Smooth muscle cell (in vitro differentiated cells): ENCODE measurements around the gene NRL. TPM values are rescaled to one million over a fixed set of nuclear protein-coding genes. Genes with fewer than 3 reads are reported as not detected.

ENCODE experiments used
- DNase-seq: peaks from one replicate; lab custom pipeline; 2025; ENCODE audit not compliant: unreplicated experiment; lab: John Stamatoyannopoulos, UW
- H2AFZ ChIP-seq: fragments of 200-600 bp; sonication (generic); 2 replicates; pipeline ENCODE4 v1.6.0; 2016; ENCODE audit warnings: antibody characterized with exemption, low read depth, mild to moderate bottlenecking
- H3F3A ChIP-seq: fragments of 200-600 bp; sonication (generic); 2 replicates; pipeline ENCODE4 v1.6.0; 2017; ENCODE audit warnings: antibody characterized with exemption, low read depth
- H3K27ac ChIP-seq: fragments of 200-600 bp; sonication (generic); 2 replicates; pipeline ENCODE4 v1.5.1; 2016; ENCODE audit warnings: low read depth, mild to moderate bottlenecking
- H3K27me3 ChIP-seq: fragments of 200-600 bp; sonication (generic); 2 replicates; pipeline ENCODE4 v1.6.1; 2016; ENCODE audit warnings: low read depth, mild to moderate bottlenecking
- H3K36me3 ChIP-seq: fragments of 200-600 bp; sonication (generic); 2 replicates; pipeline ENCODE4 v1.5.1; 2016; ENCODE audit warnings: low read depth
- H3K4me1 ChIP-seq: fragments of 200-600 bp; sonication (generic); 2 replicates; pipeline ENCODE4 v1.5.1; 2016; ENCODE audit warnings: low read depth
- H3K4me2 ChIP-seq: fragments of 200-600 bp; sonication (generic); 2 replicates; pipeline ENCODE4 v1.6.0; 2016; ENCODE audit warnings: mild to moderate bottlenecking
- H3K4me3 ChIP-seq: fragments of 200-600 bp; sonication (generic); 2 replicates; pipeline ENCODE4 v1.5.1; 2016; ENCODE audit warnings: mild to moderate bottlenecking
- H3K79me2 ChIP-seq: fragments of 200-600 bp; sonication (generic); 2 replicates; pipeline ENCODE4 v1.6.0; 2016; ENCODE audit warnings: low read depth, mild to moderate bottlenecking
- H3K9ac ChIP-seq: fragments of 200-600 bp; sonication (generic); 2 replicates; pipeline ENCODE4 v1.6.0; 2016; ENCODE audit warnings: low read depth
- H3K9me3 ChIP-seq: fragments of 200-600 bp; sonication (generic); replicated peaks from 2 replicates; pipeline ENCODE4 v1.5.1; 2016; ENCODE audit warnings: low read depth
- H4K20me1 ChIP-seq: fragments of 200-600 bp; sonication (generic); 2 replicates; pipeline ENCODE4 v1.6.0; 2016; ENCODE audit warnings: low read depth
- WGBS: methylation state at CpG from one replicate; pipeline ENCODE4 v1.1.7; 2016; ENCODE audit warnings: low lambda C conversion rate; 5-methylcytosine and 5-hydroxymethylcytosine counted together
- polyA plus RNA-seq: library from polyadenylated mRNA; unstranded; fragments of >200 nt; fragmentation: Nextera tagmentation; extraction: Ambion mirVana; gene quantifications from 2 replicates; pipeline ENCODE4 v1.2.1, GENCODE V29; 2016
- total RNA-seq: library from RNA; depleted of rRNA; stranded (reverse); fragments of >200 nt; gene quantifications from 2 replicates; pipeline ENCODE4 v1.2.3, GENCODE V29; 2014
- TF ChIP-seq, protein P1 (sequence below): fragments of 200-600 bp; sonication (generic); IDR thresholded peaks from 2 replicates; pipeline ENCODE4 v1.5.1; 2017; ENCODE audit warnings: borderline replicate concordance, mild to moderate bottlenecking, antibody characterized with exemption; ENCODE audit not compliant: insufficient read depth, poor library complexity, severe bottlenecking

The NRL gene
- total and polyA plus RNA-seq, 2 experiments from 2014 or later, result 1.3 to 1.9 TPM

DNA sequence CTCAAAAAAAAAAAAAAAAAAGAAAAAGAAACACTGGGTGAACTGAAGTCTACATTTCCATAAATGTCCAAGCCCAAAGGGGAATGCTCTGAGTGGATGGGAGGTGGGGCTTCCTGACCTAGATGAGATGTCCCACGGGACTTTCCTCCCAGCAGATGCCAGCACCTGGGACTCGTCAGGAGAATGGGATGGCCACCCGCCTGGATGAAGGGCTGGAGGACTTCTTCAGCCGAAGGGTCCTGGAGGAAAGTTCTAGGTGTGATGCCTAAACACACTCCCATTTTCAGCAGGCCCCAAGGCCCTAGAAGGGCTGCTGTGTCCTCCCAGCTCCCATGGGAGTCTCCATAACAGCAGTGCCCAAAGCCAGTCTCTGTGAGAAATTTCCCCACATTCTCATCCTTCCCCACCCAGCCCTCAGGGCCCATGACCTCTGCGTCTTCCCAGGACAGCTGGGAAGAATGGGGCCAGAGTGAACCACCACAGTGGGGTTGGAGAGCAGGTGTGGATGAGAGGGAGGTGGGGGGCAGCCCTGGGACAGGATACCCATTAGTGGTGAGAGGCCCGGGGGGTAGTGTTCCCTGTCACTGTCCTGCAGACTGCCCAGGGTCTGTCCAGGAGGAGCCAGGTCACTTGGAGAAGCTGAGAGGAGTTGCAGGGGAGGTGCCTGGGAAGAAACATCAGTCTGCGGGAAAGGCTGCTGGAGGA lies 50.5 kb downstream of the NRL start:
- Histone ChIP-seq H3K27me3 (no peaks in the 10 kb centered on the region), H3K4me2 (no peak overlapping the region), H3K27ac (no peak overlapping the region), H3K36me3 (no peaks in the 10 kb centered on the region), H4K20me1 (no peaks in the 10 kb centered on the region), H3K9me3 (no peaks in the 10 kb centered on the region), H3K79me2 (no peaks in the 10 kb centered on the region), H3K4me3 (no peak overlapping the region), H3K9ac (no peak overlapping the region), H3K4me1 (no peaks in the 10 kb centered on the region), H3F3A (no peaks in the 10 kb centered on the region), H2AFZ (no peak overlapping the region)
- TF ChIP-seq, protein P1, sequence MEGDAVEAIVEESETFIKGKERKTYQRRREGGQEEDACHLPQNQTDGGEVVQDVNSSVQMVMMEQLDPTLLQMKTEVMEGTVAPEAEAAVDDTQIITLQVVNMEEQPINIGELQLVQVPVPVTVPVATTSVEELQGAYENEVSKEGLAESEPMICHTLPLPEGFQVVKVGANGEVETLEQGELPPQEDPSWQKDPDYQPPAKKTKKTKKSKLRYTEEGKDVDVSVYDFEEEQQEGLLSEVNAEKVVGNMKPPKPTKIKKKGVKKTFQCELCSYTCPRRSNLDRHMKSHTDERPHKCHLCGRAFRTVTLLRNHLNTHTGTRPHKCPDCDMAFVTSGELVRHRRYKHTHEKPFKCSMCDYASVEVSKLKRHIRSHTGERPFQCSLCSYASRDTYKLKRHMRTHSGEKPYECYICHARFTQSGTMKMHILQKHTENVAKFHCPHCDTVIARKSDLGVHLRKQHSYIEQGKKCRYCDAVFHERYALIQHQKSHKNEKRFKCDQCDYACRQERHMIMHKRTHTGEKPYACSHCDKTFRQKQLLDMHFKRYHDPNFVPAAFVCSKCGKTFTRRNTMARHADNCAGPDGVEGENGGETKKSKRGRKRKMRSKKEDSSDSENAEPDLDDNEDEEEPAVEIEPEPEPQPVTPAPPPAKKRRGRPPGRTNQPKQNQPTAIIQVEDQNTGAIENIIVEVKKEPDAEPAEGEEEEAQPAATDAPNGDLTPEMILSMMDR, result no peak
- no peak for DNase-seq
- 84% methylated on average over 7 of the region's 7 CpGs for WGBS

DNA sequence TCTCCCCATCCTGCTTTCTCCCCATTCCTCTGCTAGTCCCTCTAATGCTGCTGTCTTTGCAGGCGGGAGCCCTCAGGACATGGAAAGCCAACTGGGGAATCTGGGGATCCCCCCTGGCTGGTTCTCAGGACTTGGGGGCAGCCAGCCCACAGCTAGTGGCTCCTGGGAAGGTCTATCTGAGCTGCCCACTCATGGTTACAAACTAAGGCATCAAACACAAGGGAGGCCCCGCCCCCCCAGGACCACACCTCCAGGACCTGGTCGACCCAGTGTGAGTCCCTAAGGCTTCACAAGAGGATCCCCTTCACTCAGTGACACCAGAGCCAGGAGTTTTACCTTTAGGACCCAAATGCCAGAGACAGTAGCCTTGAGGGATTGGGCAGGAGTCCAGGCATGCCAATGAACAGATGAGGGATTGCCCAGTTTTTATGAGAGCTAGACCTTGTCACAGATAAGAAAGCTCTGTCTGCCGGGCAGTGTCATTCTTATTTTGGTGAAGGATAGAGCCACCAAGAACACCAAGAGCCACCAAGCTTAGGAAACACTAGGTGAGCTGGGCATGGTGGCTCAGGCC lies 51.4 kb downstream of the NRL start:
- H3K36me3 ChIP-seq, result no peaks in the 10 kb centered on the region
- no peaks in the 10 kb centered on the region for H3K79me2 ChIP-seq
- 80% methylated on average over 4 of the region's 4 CpGs for WGBS
- no peaks in the 10 kb centered on the region for H4K20me1 ChIP-seq
- DNase-seq, result no peak
- no peak overlapping the region for H3K9ac ChIP-seq
- no peak overlapping the region for H3K4me2 ChIP-seq
- no peak overlapping the region for H2AFZ ChIP-seq
- H3K4me3 ChIP-seq, result no peak overlapping the region
- no peaks in the 10 kb centered on the region for H3K4me1 ChIP-seq
- no peak overlapping the region for H3K27ac ChIP-seq
- no peaks in the 10 kb centered on the region for H3K9me3 ChIP-seq
- H3K27me3 ChIP-seq, result no peaks in the 10 kb centered on the region
- TF ChIP-seq, protein P1, result no peak
- no peaks in the 10 kb centered on the region for H3F3A ChIP-seq

DNA sequence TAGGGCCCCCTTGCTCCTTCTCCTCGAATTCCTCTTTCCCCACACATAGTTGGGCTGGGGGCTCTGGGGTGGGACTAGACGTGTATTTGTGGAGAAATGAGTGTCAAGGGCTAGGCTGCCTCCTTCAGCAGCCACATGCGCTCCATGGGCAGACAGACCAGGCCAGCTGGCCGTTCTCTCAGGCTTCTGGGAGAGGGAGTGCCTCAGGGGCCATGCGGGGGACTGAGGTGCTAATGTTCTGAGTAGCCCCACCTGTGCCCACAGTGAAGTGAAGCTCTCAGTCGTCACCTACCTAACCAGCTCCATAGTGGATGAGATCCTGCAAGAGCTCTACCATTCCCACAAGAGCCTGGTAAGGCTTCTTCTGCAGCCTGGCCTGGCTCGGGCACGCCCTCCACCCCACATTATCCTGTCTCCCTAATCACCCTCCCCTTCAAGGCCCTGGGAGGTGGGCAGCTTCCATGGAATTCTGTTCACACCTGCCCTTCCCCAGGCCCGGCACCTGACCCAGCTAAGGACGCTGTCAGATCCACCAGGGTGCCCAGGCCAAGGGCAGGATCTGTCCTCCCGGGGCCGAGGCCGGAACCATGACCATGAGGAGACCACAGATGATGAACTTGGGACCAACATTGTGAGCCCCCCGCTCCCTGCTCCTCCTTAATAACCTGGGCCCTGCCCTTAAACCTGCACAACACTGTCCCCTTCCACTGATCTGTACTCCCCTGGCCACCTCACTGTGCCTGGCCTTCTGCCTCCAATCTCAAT lies 52.4 kb downstream of the NRL start:
- H3K9ac ChIP-seq, result no peak overlapping the region
- H3K4me1 ChIP-seq, result no peaks in the 10 kb centered on the region
- no peaks in the 10 kb centered on the region for H4K20me1 ChIP-seq
- H3K9me3 ChIP-seq, result no peaks in the 10 kb centered on the region
- H3K79me2 ChIP-seq, result no peaks in the 10 kb centered on the region
- no peaks in the 10 kb centered on the region for H3K36me3 ChIP-seq
- no peak overlapping the region for H3K27ac ChIP-seq
- 88% methylated on average over 14 of the region's 14 CpGs for WGBS
- no peak for DNase-seq
- no peaks in the 10 kb centered on the region for H3K27me3 ChIP-seq
- H3K4me2 ChIP-seq, result no peak overlapping the region
- no peaks in the 10 kb centered on the region for H3F3A ChIP-seq
- no peak overlapping the region for H3K4me3 ChIP-seq
- no peak overlapping the region for H2AFZ ChIP-seq
- TF ChIP-seq, protein P1, result no peak
